ENCODE data around the gene CT83.

Gene CT83

GRCh38 chrX:116462822-116463221 lies at the start of gene CT83:
CT83 (minus strand) TSS chrX:116462976; CDS start chrX:116462856, 120 bp downstream.
- Mint-ChIP-seq H3K27ac (no peak within 1 kb of the TSS), H3K36me3 (no peaks in the 10 kb centered on the region), H3K4me1 (no peaks in the 10 kb centered on the region), H3K4me3 (no peak within 1 kb of the TSS), H3K9me3 (peaks cover 3% of the 10 kb centered on the region), H3K27me3 (no peaks in the 10 kb centered on the region)
- ATAC-seq (ENCODE audit: low read depth) (no peak), DNase-seq (ENCODE audit: low spot score in 2 of 2) (no peak)

- no peak overlapping the region for H3K27ac Mint-ChIP-seq
- no peaks in the 10 kb centered on the region for H3K36me3 Mint-ChIP-seq
- ATAC-seq (ENCODE audit: low read depth): no peak
- H3K4me1 Mint-ChIP-seq: no peaks in the 10 kb centered on the region
- H3K27me3 Mint-ChIP-seq: no peaks in the 10 kb centered on the region
- no peak for DNase-seq (ENCODE audit: low spot score in 2 of 2)
- no peak overlapping the region for H3K4me3 Mint-ChIP-seq
- H3K9me3 Mint-ChIP-seq: no peaks in the 10 kb centered on the region
These were observed 37.0 kb upstream of the CT83 start for GRCh38 chrX:116499780-116500179.

- H3K9me3 Mint-ChIP-seq: no peaks in the 10 kb centered on the region
- no peaks in the 10 kb centered on the region for H3K27me3 Mint-ChIP-seq
- ATAC-seq (ENCODE audit: low read depth): no peak
- DNase-seq (ENCODE audit: low spot score in 2 of 2): no peak
- no peaks in the 10 kb centered on the region for H3K36me3 Mint-ChIP-seq
- H3K4me3 Mint-ChIP-seq: no peak overlapping the region
- no peak overlapping the region for H3K27ac Mint-ChIP-seq
- H3K4me1 Mint-ChIP-seq: no peaks in the 10 kb centered on the region
These were observed 30.5 kb upstream of the CT83 start for GRCh38 chrX:116493271-116493670.

- Mint-ChIP-seq H3K27ac (no peak overlapping the region), H3K9me3 (no peaks in the 10 kb centered on the region)
These were observed 27.3 kb upstream of the CT83 start for GRCh38 chrX:116490104-116490503.

GRCh38 chrX:116480059-116480458 lies 17.3 kb upstream of the CT83 start:
- ATAC-seq (ENCODE audit: low read depth) (no peak), DNase-seq (ENCODE audit: low spot score in 2 of 2) (no peak)
- H3K27ac Mint-ChIP-seq: no peak overlapping the region
- H3K4me1 Mint-ChIP-seq: no peaks in the 10 kb centered on the region
- H3K36me3 Mint-ChIP-seq: no peaks in the 10 kb centered on the region
- H3K9me3 Mint-ChIP-seq: no peaks in the 10 kb centered on the region
- H3K4me3 Mint-ChIP-seq: no peak overlapping the region
- no peaks in the 10 kb centered on the region for H3K27me3 Mint-ChIP-seq

More at GRCh38 chrX:116490104-116490503, 27.3 kb upstream of the CT83 start:
- no peaks in the 10 kb centered on the region for H3K27me3 Mint-ChIP-seq
- DNase-seq (ENCODE audit: low spot score in 2 of 2) (no peak), ATAC-seq (ENCODE audit: low read depth) (no peak)
- H3K4me3 Mint-ChIP-seq: no peak overlapping the region
- H3K36me3 Mint-ChIP-seq: no peaks in the 10 kb centered on the region
- no peaks in the 10 kb centered on the region for H3K4me1 Mint-ChIP-seq

GRCh38 chrX:116449156-116449555 lies 13.6 kb downstream of the CT83 start:
- Mint-ChIP-seq H3K27ac (no peak overlapping the region), H3K36me3 (no peaks in the 10 kb centered on the region), H3K27me3 (no peaks in the 10 kb centered on the region), H3K9me3 (peaks cover 4% of the 10 kb centered on the region), H3K4me1 (no peaks in the 10 kb centered on the region), H3K4me3 (no peak overlapping the region)
- ATAC-seq (ENCODE audit: low read depth) (no peak), DNase-seq (ENCODE audit: low spot score in 2 of 2) (no peak)

- H3K9me3 Mint-ChIP-seq: no peaks in the 10 kb centered on the region
- H3K27ac Mint-ChIP-seq: no peak within 1 kb of the TSS
- DNase-seq (ENCODE audit: low spot score in 2 of 2) (no peak), ATAC-seq (ENCODE audit: low read depth) (no peak)
- no peak within 1 kb of the TSS for H3K4me3 Mint-ChIP-seq
- H3K4me1 Mint-ChIP-seq: no peaks in the 10 kb centered on the region
- no peaks in the 10 kb centered on the region for H3K27me3 Mint-ChIP-seq
- no peaks in the 10 kb centered on the region for H3K36me3 Mint-ChIP-seq
These were observed 26.4 kb downstream of the CT83 start, which contains the start of gene SLC6A14 for GRCh38 chrX:116436358-116436816. SLC6A14 (plus strand) TSS chrX:116436606; CDS start chrX:116436710, 104 bp downstream.

GRCh38 chrX:116435597-116435996 lies 27.2 kb downstream of the CT83 start:
- H3K27ac Mint-ChIP-seq: no peak overlapping the region
- no peak overlapping the region for H3K4me3 Mint-ChIP-seq
- no peaks in the 10 kb centered on the region for H3K27me3 Mint-ChIP-seq
- H3K36me3 Mint-ChIP-seq: no peaks in the 10 kb centered on the region
- no peak for DNase-seq (ENCODE audit: low spot score in 2 of 2)
- H3K9me3 Mint-ChIP-seq: no peaks in the 10 kb centered on the region
- no peaks in the 10 kb centered on the region for H3K4me1 Mint-ChIP-seq
- ATAC-seq (ENCODE audit: low read depth): no peak

- no peaks in the 10 kb centered on the region for H3K27me3 Mint-ChIP-seq
- no peaks in the 10 kb centered on the region for H3K36me3 Mint-ChIP-seq
- H3K4me1 Mint-ChIP-seq: no peaks in the 10 kb centered on the region
- DNase-seq (ENCODE audit: low spot score in 2 of 2) (no peak), ATAC-seq (ENCODE audit: low read depth) (no peak)
- no peaks in the 10 kb centered on the region for H3K9me3 Mint-ChIP-seq
- no peak overlapping the region for H3K4me3 Mint-ChIP-seq
- H3K27ac Mint-ChIP-seq: no peak overlapping the region
These were observed 34.8 kb downstream of the CT83 start for GRCh38 chrX:116427978-116428377.

GRCh38 chrX:116417968-116418367 lies 44.8 kb downstream of the CT83 start:
- H3K4me1 Mint-ChIP-seq: no peaks in the 10 kb centered on the region
- no peak overlapping the region for H3K4me3 Mint-ChIP-seq
- H3K9me3 Mint-ChIP-seq: no peaks in the 10 kb centered on the region
- no peak overlapping the region for H3K27ac Mint-ChIP-seq
- no peaks in the 10 kb centered on the region for H3K27me3 Mint-ChIP-seq
- DNase-seq (ENCODE audit: low spot score in 2 of 2) (no peak), ATAC-seq (ENCODE audit: low read depth) (no peak)
- no peaks in the 10 kb centered on the region for H3K36me3 Mint-ChIP-seq

GRCh38 chrX:116417214-116417613 lies 45.6 kb downstream of the CT83 start:
- Mint-ChIP-seq H3K27ac (no peak overlapping the region), H3K9me3 (no peaks in the 10 kb centered on the region)
- no peak for ATAC-seq (ENCODE audit: low read depth)

GRCh38 chrX:116413273-116413672 lies 49.5 kb downstream of the CT83 start:
- Mint-ChIP-seq H3K36me3 (no peaks in the 10 kb centered on the region), H3K27ac (no peak overlapping the region), H3K4me1 (no peaks in the 10 kb centered on the region), H3K4me3 (no peak overlapping the region), H3K27me3 (no peaks in the 10 kb centered on the region), H3K9me3 (no peaks in the 10 kb centered on the region)
- DNase-seq (ENCODE audit: low spot score in 2 of 2): no peak
- ATAC-seq (ENCODE audit: low read depth): no peak

More at GRCh38 chrX:116417214-116417613, 45.6 kb downstream of the CT83 start:
- no peaks in the 10 kb centered on the region for H3K4me1 Mint-ChIP-seq
- H3K36me3 Mint-ChIP-seq: no peaks in the 10 kb centered on the region
- no peak for DNase-seq (ENCODE audit: low spot score in 2 of 2)
- H3K4me3 Mint-ChIP-seq: no peak overlapping the region
- H3K27me3 Mint-ChIP-seq: no peaks in the 10 kb centered on the region

Data from memory B cell (primary cell).